Measurements from ENCODE around the gene PHF14.

DNA sequence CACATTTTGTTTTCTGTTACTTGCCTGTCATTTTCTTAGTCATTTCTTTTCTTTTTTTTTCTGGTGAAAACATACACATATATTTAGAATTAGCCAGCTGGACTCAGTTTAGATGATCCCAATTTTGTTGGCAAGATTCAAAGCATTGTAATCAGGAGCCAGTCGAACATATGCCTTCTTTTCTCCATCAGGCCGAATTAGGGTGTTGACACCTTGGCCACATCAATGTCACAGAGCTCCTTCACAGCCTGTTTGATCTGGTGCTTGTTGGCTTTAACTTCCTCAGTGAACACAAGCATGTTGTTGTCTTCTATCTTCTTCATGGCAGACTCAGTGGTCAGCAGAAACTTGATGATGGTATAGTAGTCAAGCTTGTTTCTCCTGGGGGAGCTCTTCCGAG, 32.6 kb downstream of the PHF14 start:
- TF ChIP-seq, protein P1, sequence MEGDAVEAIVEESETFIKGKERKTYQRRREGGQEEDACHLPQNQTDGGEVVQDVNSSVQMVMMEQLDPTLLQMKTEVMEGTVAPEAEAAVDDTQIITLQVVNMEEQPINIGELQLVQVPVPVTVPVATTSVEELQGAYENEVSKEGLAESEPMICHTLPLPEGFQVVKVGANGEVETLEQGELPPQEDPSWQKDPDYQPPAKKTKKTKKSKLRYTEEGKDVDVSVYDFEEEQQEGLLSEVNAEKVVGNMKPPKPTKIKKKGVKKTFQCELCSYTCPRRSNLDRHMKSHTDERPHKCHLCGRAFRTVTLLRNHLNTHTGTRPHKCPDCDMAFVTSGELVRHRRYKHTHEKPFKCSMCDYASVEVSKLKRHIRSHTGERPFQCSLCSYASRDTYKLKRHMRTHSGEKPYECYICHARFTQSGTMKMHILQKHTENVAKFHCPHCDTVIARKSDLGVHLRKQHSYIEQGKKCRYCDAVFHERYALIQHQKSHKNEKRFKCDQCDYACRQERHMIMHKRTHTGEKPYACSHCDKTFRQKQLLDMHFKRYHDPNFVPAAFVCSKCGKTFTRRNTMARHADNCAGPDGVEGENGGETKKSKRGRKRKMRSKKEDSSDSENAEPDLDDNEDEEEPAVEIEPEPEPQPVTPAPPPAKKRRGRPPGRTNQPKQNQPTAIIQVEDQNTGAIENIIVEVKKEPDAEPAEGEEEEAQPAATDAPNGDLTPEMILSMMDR (IDR thresholded peaks at IDR 0.05): no peak
- TF ChIP-seq EZH2 (IDR thresholded peaks at IDR 0.05; ENCODE audit: borderline replicate concordance, insufficient read depth, low read depth, low read length, poor library complexity, severe bottlenecking): no peak
